ENCODE results near the gene CACNA1C.

- TF ChIP-seq, protein P1, sequence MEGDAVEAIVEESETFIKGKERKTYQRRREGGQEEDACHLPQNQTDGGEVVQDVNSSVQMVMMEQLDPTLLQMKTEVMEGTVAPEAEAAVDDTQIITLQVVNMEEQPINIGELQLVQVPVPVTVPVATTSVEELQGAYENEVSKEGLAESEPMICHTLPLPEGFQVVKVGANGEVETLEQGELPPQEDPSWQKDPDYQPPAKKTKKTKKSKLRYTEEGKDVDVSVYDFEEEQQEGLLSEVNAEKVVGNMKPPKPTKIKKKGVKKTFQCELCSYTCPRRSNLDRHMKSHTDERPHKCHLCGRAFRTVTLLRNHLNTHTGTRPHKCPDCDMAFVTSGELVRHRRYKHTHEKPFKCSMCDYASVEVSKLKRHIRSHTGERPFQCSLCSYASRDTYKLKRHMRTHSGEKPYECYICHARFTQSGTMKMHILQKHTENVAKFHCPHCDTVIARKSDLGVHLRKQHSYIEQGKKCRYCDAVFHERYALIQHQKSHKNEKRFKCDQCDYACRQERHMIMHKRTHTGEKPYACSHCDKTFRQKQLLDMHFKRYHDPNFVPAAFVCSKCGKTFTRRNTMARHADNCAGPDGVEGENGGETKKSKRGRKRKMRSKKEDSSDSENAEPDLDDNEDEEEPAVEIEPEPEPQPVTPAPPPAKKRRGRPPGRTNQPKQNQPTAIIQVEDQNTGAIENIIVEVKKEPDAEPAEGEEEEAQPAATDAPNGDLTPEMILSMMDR (IDR thresholded peaks at IDR 0.05) = no peak
- no peak for TF ChIP-seq POLR2A (IDR thresholded peaks at IDR 0.05)
These were observed 521.7 kb downstream of the CACNA1C start for GRCh38 chr12:2574355-2574935.
